Inflammatory macrophage treated with lipopolysaccharide for 4 hours (primary cell): Measurements from ENCODE around the gene SLC8A1.

Experiments used
- DNase-seq: peaks from one replicate; pipeline ENCODE4 v3.0.0-alpha.2; 2020

Gene SLC8A1

DNA sequence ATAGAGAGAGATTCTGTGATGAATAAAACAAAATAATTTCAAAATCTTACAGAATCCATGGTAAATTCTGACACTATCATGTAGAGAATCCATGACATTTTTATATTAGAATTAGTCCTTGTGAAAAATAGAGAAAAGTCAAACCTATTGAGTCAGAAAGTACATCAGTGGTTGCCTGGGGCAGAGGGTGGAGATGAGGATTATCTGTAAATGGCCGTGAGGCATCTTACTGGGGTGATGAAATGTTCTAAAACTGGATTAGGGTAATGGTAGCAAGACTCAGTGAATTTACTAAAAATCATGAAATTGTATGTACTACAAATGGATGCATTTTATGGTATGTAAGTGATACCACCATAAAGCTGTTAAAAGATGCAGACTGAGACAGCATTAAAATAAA lies 323.1 kb downstream of the SLC8A1 start:
- DNase-seq, result no peak

DNA sequence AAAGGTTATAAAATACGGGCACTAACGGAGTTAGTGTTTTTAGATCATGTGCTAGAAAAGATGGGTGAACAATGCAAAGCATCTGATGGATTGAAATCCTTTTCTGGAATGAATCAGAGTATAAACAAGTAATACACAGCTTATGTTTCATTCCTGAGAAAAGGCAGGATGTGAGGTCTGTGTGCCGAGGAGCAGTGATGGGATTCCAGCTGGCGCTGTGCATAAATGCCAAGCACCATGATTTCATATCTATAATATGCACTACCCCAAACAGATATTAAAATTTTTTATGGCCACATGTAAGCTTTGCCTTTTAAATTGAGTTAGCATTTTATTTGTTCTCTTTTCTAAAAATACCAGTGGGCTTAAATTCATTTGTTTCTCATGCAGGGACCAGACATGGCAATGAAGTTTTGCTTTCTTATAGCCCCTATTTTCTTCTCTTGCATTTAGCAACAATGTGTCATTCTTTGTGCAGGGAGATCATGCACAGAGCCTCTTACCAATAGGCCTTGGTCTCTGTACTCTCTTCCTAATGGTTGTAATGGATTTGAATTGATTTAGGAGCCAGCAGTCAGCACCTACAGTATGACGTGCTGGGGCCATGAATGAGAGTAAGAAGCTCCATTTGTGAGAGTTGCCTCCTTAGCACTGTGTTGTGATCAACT lies 323.9 kb downstream of the SLC8A1 start:
- DNase-seq, result no peak

DNA sequence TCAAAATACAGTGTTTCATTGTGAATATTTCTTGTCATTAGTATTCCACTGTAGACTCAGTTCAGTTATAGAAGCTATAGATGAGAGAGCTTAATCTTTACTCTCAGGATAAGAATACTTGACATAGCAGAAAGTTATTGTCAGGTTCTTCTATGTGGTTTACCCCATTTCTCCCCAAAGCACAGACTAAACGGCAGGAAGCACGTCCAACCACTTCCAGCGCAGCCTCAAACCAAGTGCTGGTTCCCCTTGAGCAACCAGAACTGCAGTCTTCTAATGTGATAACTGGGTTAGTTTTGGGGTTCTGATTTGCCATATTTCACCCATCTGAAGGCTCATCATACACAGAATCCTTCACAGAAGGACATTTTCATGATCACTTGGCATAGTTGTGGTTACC lies 324.7 kb downstream of the SLC8A1 start:
- no peak for DNase-seq

DNA sequence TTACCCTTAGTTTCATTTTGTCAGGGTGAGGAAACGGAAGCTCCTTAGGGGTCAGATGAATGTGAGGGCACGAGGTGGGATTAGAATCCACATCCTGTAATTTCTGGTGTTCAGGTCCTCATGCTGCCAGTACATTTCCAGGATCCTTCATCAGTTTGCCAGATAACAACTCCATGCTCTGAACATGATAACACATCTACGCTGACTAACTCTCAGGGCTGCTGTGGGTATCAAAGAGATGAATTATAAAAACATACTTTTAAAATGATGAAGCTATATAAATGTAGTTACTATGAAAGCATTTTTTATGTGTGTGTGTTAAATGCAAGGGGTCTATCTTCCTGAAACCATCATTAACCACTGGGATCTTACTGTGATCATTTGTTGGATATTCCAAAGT lies 325.9 kb downstream of the SLC8A1 start:
- DNase-seq, result no peak

DNA sequence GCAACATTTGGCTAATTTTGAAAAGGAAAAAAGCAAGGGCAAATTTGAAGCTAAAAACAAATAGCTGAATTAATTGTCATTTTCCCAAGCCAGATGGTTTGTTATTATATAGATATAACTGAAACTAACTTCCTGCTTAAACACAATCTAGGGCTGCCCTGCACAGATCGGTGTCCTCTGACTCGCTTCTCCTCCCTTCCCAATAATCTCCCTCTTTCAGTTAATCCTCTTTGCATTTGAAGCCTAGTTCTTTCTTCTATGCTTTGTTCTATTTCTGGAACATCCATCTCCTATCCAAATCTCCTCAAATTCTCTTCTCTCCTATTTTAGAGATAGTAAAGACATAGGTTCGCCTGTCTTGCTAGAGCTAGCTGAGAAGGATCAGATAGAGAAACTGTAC lies 328.1 kb downstream of the SLC8A1 start:
- DNase-seq, result no peak

DNA sequence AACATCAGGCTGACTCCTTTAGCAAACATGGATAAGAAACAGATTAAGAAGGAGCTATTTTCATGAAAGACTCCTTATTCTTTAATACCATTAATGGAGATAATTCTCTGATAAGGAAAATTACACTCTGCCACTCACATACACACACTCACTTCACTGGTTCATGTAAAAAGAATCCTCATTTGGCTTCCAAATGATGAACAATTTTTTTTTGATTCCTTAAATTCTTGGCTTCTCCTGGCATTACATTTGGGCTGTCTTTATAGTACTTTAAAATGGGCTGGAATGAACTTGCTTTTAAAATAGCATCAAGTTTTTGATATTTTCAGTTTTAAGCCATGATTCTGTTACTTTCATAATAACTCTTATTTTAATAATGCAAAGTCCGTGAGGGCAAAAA lies 328.6 kb downstream of the SLC8A1 start:
- DNase-seq, result no peak

DNA sequence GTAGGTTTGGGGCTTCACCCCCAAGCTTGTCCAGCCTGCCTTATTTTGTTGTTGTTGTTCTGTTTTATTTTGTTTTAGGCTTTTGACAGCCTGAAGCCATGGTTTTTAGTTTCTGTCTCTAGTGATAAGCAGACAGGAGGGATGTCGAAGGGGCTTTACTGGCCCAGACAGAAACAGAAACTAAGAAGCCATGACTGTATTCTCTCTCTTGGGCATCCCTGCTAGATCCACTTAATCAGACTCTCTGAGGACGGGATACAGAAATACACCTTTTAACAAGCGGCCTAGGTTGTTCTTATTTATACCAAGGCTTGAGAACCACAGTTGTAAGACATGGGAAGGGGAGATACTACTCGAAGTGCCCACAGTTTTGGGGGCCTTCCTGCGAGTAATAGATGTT lies 330.9 kb downstream of the SLC8A1 start:
- DNase-seq, result no peak

DNA sequence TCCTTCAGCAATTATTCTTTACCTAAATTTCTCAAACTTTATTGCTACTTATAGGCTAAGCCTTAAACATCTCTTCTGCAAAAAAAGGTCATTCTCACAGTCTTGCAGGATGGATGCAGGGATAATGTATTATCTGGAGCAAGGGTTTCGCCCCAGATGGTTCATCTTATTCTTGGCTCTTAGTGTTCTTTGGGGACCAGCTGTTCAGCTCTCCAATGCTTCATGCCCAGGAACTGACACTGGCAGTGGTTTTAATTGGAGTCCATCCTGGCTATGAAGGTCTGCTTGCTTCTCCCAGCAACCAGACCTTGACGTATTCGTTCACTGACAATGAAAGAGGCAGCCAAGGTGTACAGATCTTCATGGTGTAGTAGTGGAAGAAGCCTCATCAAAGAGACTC lies 331.9 kb downstream of the SLC8A1 start:
- no peak for DNase-seq

DNA sequence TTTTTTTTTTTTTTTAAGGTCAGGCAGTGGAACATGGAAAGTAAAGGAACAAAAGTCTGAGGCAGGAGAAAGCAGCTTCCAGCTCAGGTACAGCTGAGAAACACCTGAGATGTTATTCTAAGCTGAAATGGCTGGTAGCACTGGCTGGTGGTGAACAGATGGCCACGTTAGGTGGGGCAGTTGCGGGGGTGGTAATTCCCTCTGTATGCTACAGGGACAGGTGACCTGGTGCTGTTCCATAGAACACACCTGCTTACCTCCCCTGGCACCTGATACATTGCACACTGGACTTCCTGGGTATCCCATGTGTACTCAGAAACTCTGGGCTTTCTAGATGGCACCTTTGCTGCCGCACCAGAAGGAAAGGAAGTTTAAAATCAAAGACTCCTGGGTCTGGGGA lies 333.3 kb downstream of the SLC8A1 start:
- DNase-seq, result no peak

DNA sequence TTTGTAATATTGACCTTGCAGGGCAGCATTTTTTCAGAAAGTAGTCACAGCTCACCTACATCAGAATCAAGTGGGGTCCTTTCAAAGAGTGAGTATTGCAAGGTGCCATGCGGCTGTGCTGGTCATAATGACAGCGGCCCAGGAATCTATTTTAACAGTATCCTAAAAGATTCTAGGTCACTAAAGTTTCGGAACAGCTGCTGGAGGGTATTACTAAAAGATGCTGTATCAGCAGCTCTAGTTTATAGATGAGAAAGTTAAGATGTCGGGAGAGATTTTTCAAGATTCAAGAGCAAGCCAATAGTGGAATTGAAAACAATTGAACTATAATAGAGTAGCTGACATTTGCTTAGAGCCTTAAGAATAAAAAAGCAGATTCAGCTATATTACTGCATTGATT lies 336.0 kb downstream of the SLC8A1 start:
- DNase-seq, result no peak

DNA sequence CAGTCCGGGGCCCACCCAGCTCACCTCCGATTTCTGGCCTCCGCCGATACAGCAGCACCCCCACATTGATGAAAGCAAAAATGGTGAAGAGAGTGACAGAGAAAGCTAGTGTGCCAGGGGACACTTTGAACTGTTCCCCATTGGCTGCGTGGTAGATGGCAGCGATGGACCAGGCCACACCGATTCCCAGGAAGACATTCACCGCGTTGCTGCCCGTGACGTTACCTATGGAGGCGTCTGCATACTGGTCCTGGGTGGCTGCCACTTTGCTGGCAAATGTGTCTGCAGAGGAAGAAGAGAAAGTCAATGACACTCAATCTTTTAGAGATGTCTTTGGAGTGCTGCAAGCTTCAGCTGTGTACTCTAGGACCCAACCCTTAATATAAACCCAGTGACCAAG lies 336.5 kb downstream of the SLC8A1 start:
- DNase-seq, result no peak

DNA sequence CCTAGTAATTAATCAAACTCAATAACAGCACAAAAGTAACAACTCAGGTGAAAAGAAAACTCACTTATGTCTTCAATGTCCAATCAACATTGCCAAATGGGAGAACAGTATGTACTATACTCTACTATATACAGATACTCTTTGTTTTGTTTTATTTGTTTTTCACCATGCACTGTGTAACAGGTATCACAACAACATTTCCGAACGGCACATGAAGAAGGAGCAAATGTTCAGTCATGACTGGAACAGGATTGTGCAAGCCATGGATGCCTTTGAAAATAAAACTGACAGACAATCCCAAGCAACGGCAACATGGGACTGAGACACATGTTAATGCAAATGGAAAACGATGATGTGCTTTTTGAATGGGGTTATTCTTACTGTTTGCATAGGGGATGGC lies 337.9 kb downstream of the SLC8A1 start:
- DNase-seq, result no peak

DNA sequence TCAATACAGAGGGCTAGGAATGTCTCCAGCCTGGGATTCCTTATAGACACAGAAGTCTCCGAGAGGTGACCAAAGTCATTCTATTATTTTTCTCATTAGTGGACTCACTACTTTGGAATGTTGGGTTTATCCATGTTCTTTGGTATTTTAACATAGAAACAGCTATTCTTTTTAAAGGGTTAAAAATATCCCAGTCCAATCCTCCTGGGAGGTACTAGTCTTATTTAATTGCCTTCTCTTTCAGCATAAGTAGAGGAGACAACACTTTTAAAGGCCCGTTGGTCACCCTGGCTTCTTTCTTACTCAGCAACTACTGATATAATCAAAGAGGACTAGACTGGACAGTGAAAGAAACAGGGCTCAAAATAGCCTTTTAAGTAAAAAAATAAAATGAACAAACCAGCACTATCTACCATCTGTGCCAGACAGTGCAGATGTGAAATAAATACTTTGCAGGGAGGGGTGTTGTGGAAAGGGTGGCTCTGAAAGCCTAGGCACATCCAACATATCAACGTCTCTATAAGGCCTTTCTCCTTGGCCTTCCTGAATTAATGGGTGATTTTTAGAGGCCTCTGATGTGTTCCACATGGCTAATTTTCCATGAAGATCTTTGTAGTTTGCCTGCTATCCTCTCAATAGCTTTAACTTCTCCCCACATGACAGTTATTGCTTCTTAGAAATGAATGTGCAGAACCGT lies 338.5 kb downstream of the SLC8A1 start:
- no peak for DNase-seq

DNA sequence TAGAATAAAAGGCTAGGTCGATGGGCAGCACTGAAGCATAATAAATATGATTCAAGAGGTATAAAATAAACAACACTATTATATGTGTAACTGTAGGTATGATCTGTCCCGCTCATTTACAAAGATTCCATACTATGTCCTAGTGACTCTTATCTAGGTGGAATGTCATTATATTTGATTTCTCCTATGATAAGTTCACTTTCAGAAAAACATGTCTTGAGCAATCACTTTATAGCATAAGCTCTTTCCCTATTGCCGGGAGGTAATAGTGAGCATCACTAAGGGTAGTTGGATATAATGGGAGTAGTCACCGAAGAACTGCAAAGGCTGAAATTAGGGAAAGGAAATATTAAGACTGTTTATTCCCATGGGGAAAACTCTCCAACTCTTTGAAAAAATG lies 342.5 kb downstream of the SLC8A1 start:
- DNase-seq, result no peak

DNA sequence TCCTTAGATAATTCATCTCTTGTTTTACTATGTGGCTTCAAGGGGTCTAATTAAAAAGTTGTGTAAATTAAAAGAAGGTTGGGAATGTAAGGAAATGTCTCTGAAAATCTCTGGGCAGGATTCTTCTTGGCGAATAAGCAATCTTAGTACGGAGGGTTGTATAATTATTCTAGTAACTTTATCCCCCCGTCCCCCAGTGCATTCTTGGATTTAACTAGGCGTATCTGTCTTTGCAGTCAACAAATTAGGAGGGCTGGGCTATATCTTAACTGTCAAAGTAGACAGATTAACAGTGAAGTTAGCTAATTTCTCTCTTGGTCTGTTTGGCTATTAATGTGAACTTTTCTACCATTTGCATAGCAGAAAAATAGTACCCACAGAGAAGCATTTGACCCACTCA lies 343.0 kb downstream of the SLC8A1 start:
- no peak for DNase-seq

DNA sequence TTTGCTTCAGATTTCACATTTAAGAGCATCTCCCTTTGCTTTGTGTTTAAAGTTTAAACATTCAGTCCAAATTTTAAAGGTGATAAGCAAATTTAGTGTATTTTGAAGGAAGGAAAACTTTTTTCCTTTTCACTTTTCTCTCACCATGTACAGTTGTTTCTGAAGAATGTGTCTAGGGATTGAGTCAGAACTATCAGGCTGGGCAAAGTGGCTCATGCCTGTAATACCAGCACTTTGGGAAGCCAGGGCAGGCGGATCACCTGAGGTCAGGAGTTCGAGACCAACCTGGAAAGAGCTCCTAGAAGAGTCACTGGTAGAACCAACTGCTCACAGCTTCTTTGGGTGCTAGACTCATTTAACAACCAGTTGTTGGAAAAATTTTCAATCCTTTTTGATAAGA lies 345.8 kb downstream of the SLC8A1 start:
- DNase-seq, result no peak

DNA sequence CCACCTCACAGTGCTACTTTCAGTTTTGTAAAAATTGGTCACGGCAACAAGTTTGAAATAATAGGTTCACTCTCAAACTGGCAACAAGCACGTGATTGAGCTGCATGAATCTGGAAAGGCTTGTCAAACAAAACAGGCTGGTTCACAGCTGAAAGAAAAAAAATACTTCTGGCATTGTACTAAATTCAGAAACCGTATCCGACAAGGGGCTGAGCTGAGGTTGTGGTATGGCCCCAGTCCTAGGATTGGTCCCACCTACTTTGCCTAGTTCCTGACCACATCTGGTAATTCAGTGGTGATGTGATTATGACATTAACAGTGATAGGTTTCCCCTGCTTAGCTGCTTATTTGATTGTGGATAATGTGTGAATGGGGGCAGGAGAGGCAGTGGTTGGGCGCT lies 346.3 kb downstream of the SLC8A1 start:
- no peak for DNase-seq

DNA sequence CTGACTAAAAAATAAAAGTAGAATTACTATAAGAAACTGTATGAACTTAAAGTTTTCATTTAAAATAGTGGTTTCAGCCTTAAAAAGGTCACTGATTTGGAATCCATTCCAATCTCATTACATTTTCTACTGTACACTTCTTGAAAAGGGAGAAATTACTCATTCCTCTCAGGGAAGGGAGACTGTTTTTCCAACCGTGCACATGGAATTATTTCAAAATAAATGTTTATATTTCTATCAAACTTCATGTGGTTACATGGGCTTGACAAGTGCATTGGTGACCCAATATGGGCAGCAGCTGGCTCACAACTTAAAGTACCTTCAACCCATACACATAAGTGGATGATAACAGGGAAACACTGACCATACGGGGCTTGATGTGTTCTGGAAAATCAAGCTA lies 348.3 kb downstream of the SLC8A1 start:
- no peak for DNase-seq

DNA sequence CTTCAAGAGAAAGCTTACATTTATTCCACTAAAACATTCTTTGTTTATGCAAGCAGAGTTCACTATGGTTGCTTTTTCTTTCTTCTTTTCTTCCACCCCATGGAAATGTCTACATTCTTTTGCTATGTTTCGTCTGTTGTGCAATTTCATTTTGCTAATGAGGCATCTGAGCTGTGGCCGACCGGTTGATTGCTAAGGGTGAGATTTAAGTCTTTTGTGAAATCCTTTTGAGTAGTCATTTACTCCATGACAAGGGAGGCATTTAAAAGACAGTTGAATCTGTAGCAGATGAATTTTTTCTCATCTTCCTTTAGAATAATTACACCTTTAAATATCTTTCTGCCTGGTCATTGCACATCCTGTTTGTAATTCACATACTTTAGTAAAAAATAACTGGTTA lies 348.7 kb downstream of the SLC8A1 start:
- no peak for DNase-seq

DNA sequence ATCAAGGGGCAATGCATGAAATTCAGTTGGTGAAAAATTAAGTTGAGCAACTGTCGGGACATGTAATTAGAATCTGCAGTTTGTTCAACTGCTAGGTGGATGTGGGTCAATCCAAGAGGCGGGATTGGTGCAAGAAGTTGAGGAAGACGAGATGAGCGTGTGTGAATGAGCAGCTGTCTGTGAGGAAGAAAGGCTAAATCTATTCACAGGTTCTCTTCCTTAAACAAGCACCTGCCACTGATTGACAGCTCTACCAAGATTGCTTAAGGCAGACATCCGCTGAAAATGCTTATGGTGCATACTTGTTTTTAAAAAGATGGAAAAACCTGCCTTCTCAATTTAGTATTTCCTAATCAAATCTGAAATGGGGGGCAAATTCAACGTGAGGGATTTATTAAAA lies 349.4 kb downstream of the SLC8A1 start:
- DNase-seq, result no peak

DNA sequence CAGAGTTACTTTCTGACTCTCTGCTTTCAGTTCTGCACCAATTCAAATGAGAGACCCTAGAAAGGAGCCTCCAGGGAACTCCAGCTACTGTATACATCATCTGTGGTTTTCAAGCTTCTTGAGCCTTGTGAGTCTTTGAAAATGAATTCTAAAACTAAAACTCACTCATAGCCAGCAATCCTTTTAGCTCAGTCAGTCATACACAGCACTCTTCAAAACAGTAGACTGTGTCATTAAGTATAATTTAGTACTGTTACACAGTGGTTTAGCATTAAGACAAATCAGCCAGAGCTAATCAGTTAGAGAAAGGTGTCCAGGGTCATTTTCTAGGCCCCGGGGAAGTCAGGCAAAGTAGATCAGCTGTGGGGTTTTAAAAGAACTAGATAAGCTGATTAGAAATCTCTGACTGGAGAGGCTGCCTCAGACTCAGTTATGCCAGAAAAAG lies 350.7 kb downstream of the SLC8A1 start:
- DNase-seq, result no peak

DNA sequence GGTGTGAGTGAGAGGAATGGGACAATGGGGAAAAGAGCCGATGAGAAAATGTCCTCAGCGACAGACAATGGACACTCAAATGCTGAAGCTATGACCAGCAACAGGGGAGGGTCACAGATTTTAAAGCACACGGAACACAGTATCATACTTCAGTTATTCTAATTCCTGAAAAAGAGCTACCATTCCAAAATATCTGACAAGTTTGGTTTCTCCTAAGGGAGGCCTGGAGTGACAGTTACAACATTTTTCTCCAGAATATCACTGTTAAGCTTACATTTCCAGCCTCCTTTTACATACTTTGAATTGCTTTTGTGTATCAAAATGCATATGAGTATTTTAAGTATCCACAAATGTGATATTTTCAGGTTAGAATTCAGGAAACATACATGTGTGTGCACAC lies 351.2 kb downstream of the SLC8A1 start:
- no peak for DNase-seq

DNA sequence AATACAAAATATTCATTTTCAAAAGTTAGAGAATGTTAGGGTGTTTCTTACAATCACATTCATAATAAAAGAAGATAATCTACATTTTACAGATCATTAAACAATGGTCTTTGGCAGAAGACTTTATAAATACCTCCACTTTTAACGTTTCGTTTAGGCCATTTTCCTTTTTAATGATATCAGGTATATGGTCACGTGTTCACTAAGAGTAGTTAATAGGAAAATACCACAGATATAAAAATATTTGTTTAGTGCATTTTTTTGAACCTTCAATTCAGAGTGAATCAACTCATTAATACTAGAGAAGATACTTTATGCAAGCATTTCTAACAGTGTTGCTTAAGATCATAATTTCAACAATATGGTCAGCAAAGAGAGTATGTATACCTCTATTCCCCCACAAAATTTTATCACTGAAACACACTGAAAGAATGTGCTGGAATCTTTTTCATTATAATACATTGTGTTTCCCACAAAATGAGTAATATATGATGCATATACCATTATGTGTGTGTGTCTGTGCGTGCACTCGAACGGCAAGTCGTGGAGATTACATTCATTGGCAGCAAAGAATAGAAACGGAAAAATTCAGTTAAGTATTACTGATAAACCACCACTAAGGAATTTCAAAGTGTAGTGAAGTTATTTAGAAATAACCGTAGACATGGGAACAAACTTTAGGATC lies 353.0 kb downstream of the SLC8A1 start:
- no peak for DNase-seq

DNA sequence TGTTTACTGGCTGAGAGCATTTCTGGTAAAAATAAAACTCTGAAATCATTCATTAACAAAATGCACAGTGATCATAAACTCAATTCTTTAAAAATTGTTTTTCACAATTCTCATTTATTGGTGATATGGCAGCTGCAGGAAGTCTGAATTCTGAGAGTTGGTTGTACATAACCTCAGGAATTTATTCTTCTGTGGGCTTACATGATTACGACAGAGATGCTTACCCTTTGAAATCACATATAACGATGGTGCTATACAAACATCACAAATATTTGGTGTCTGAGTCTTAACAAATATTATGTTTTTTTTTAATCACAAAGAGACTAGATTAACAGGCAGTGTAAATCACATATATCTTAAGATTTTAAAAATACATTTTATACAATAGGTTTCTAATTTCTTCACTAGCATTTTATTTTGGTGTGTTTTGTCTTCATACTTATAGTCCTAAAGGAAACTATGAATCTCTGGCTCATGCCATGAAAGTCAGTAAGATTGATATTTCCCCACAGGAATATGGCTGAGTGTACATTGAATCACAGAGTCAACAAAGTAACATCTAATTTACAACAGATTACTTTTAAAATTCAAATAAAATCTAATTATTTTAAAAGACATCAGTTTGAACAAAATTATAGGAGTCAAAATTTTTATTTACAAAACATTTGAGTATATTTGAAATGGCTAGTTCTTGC lies 354.1 kb downstream of the SLC8A1 start:
- no peak for DNase-seq
